ENCODE measurements around the gene SERINC5.
"Not testable (repeated sequence)": the region's sequence is repeated elsewhere in the genome, so short reads cannot be mapped to it uniquely, and the experiment has no call there.

SERINC5 gene

GRCh38 chr5:80149161-80149609 lies 106.7 kb downstream of the SERINC5 start:
- Mint-ChIP-seq H3K4me3 (no peak overlapping the region), H3K4me1 (no peaks in the 10 kb centered on the region), H3K36me3 (peaks cover 23% of the 10 kb centered on the region), H3K27me3 (no peaks in the 10 kb centered on the region), H3K27ac (no peak overlapping the region), H3K9me3 (no peaks in the 10 kb centered on the region)
- no peak for DNase-seq (ENCODE audit: low spot score in 2 of 2)
- no peak for ATAC-seq (ENCODE audit: low read depth)

- Mint-ChIP-seq H3K4me1 (peaks cover 13% of the 10 kb centered on the region), H3K4me3 (no peak overlapping the region), H3K27ac (no peak overlapping the region), H3K27me3 (no peaks in the 10 kb centered on the region), H3K9me3 (no peaks in the 10 kb centered on the region), H3K36me3 (peaks cover 22% of the 10 kb centered on the region)
- DNase-seq (ENCODE audit: low spot score in 2 of 2) (no peak), ATAC-seq (ENCODE audit: low read depth) (no peak)
Measured at GRCh38 chr5:80147119-80147815, 108.6 kb downstream of the SERINC5 start.

GRCh38 chr5:80146046-80146445 lies 109.8 kb downstream of the SERINC5 start:
- peaks cover 13% of the 10 kb centered on the region for H3K4me1 Mint-ChIP-seq
- DNase-seq (ENCODE audit: low spot score in 2 of 2), result no peak
- peaks cover 22% of the 10 kb centered on the region for H3K36me3 Mint-ChIP-seq
- no peak overlapping the region for H3K27ac Mint-ChIP-seq
- no peak for ATAC-seq (ENCODE audit: low read depth)
- no peak overlapping the region for H3K4me3 Mint-ChIP-seq
- H3K27me3 Mint-ChIP-seq, result no peaks in the 10 kb centered on the region
- H3K9me3 Mint-ChIP-seq, result no peaks in the 10 kb centered on the region

GRCh38 chr5:80143491-80143890 lies 112.4 kb downstream of the SERINC5 start:
- Mint-ChIP-seq H3K9me3 (no peaks in the 10 kb centered on the region), H3K27me3 (no peaks in the 10 kb centered on the region)

GRCh38 chr5:80142996-80143395 lies 112.9 kb downstream of the SERINC5 start:
- ATAC-seq (ENCODE audit: low read depth), result no peak
- H3K27me3 Mint-ChIP-seq, result no peaks in the 10 kb centered on the region
- no peaks in the 10 kb centered on the region for H3K9me3 Mint-ChIP-seq
- peak overlapping the region; percentile 48 for H3K27ac Mint-ChIP-seq
- no peak for DNase-seq (ENCODE audit: low spot score in 2 of 2)
- peaks cover 12% of the 10 kb centered on the region for H3K36me3 Mint-ChIP-seq
- H3K4me3 Mint-ChIP-seq, result no peak overlapping the region
- peaks cover 13% of the 10 kb centered on the region for H3K4me1 Mint-ChIP-seq

More at GRCh38 chr5:80143491-80143890, 112.4 kb downstream of the SERINC5 start:
- H3K27ac Mint-ChIP-seq, result no peak overlapping the region
- peak; percentile 48 for ATAC-seq (ENCODE audit: low read depth)
- DNase-seq (ENCODE audit: low spot score in 2 of 2), result no peak
- H3K36me3 Mint-ChIP-seq, result peaks cover 12% of the 10 kb centered on the region
- H3K4me1 Mint-ChIP-seq, result peaks cover 13% of the 10 kb centered on the region
- H3K4me3 Mint-ChIP-seq, result no peak overlapping the region

GRCh38 chr5:80141681-80142080 lies 114.2 kb downstream of the SERINC5 start:
- Mint-ChIP-seq H3K4me3 (no peak overlapping the region), H3K4me1 (peaks cover 13% of the 10 kb centered on the region), H3K9me3 (no peaks in the 10 kb centered on the region), H3K36me3 (peaks cover 10% of the 10 kb centered on the region), H3K27me3 (no peaks in the 10 kb centered on the region), H3K27ac (no peak overlapping the region)
- DNase-seq (ENCODE audit: low spot score in 2 of 2) (no peak), ATAC-seq (ENCODE audit: low read depth) (no peak)

GRCh38 chr5:80141147-80141671 lies 114.6 kb downstream of the SERINC5 start:
- H3K4me1 Mint-ChIP-seq, result peaks cover 16% of the 10 kb centered on the region
- no peak overlapping the region for H3K27ac Mint-ChIP-seq
- H3K9me3 Mint-ChIP-seq, result no peaks in the 10 kb centered on the region
- H3K4me3 Mint-ChIP-seq, result no peak overlapping the region
- no peak for DNase-seq (ENCODE audit: low spot score in 2 of 2)
- peaks cover 10% of the 10 kb centered on the region for H3K36me3 Mint-ChIP-seq
- ATAC-seq (ENCODE audit: low read depth), result no peak
- no peaks in the 10 kb centered on the region for H3K27me3 Mint-ChIP-seq

GRCh38 chr5:80140496-80140895 lies 115.4 kb downstream of the SERINC5 start:
- Mint-ChIP-seq H3K36me3 (peaks cover 6% of the 10 kb centered on the region), H3K27me3 (no peaks in the 10 kb centered on the region), H3K9me3 (peaks cover 3% of the 10 kb centered on the region), H3K4me3 (no peak overlapping the region), H3K4me1 (peaks cover 24% of the 10 kb centered on the region), H3K27ac (no peak overlapping the region)
- ATAC-seq (ENCODE audit: low read depth) (no peak), DNase-seq (ENCODE audit: low spot score in 2 of 2) (no peak)

GRCh38 chr5:80139466-80139972 lies 116.3 kb downstream of the SERINC5 start:
- Mint-ChIP-seq H3K9me3 (peaks cover 4% of the 10 kb centered on the region), H3K4me3 (no peak overlapping the region), H3K4me1 (peaks cover 28% of the 10 kb centered on the region), H3K36me3 (peaks cover 3% of the 10 kb centered on the region), H3K27ac (peak overlapping the region; percentile 47), H3K27me3 (no peaks in the 10 kb centered on the region)
- no peak for ATAC-seq (ENCODE audit: low read depth)
- DNase-seq (ENCODE audit: low spot score in 2 of 2), result no peak

GRCh38 chr5:80138486-80138885 lies 117.4 kb downstream of the SERINC5 start:
- Mint-ChIP-seq H3K36me3 (no peaks in the 10 kb centered on the region), H3K4me3 (no peak overlapping the region), H3K27me3 (no peaks in the 10 kb centered on the region), H3K4me1 (peaks cover 24% of the 10 kb centered on the region), H3K9me3 (peaks cover 4% of the 10 kb centered on the region), H3K27ac (no peak overlapping the region)
- ATAC-seq (ENCODE audit: low read depth), result no peak
- DNase-seq (ENCODE audit: low spot score in 2 of 2), result no peak

- peaks cover 15% of the 10 kb centered on the region for H3K4me1 Mint-ChIP-seq
- not testable (repeated sequence) for H3K27me3 Mint-ChIP-seq; H3K4me3 Mint-ChIP-seq; H3K9me3 Mint-ChIP-seq; H3K36me3 Mint-ChIP-seq; H3K27ac Mint-ChIP-seq; DNase-seq (ENCODE audit: low spot score in 2 of 2); ATAC-seq (ENCODE audit: low read depth)
Measured at GRCh38 chr5:80136798-80137197, 119.0 kb downstream of the SERINC5 start.

GRCh38 chr5:80134876-80135275 lies 121.0 kb downstream of the SERINC5 start:
- DNase-seq (ENCODE audit: low spot score in 2 of 2), result no peak
- Mint-ChIP-seq H3K4me3 (no peak overlapping the region), H3K4me1 (peaks cover 15% of the 10 kb centered on the region), H3K36me3 (no peaks in the 10 kb centered on the region), H3K9me3 (peaks cover 10% of the 10 kb centered on the region), H3K27me3 (no peaks in the 10 kb centered on the region), H3K27ac (peak overlapping the region; percentile 83)
- no peak for ATAC-seq (ENCODE audit: low read depth)

- no peak for ATAC-seq (ENCODE audit: low read depth)
- H3K27ac Mint-ChIP-seq, result no peak overlapping the region
- DNase-seq (ENCODE audit: low spot score in 2 of 2), result no peak
- H3K36me3 Mint-ChIP-seq, result no peaks in the 10 kb centered on the region
- H3K4me1 Mint-ChIP-seq, result peaks cover 15% of the 10 kb centered on the region
- H3K4me3 Mint-ChIP-seq, result no peak overlapping the region
- H3K9me3 Mint-ChIP-seq, result peaks cover 11% of the 10 kb centered on the region
- H3K27me3 Mint-ChIP-seq, result no peaks in the 10 kb centered on the region
Measured at GRCh38 chr5:80129146-80129545, 126.7 kb downstream of the SERINC5 start.

- H3K27ac Mint-ChIP-seq, result no peak overlapping the region
- DNase-seq (ENCODE audit: low spot score in 2 of 2) (no peak), ATAC-seq (ENCODE audit: low read depth) (no peak)
- H3K9me3 Mint-ChIP-seq, result peaks cover 11% of the 10 kb centered on the region
- H3K27me3 Mint-ChIP-seq, result no peaks in the 10 kb centered on the region
- no peak overlapping the region for H3K4me3 Mint-ChIP-seq
- H3K4me1 Mint-ChIP-seq, result peaks cover 15% of the 10 kb centered on the region
- no peaks in the 10 kb centered on the region for H3K36me3 Mint-ChIP-seq
Measured at GRCh38 chr5:80128141-80128540, 127.7 kb downstream of the SERINC5 start.

Measured in memory B cell (primary cell).